CD4-positive, alpha-beta T cell treated with Interleukin-6 at 100 ng/mL for 8 hours (primary cell): ENCODE measurements around the gene CPSF6.
"Not testable (repeated sequence)": the region's sequence is repeated elsewhere in the genome, so short reads cannot be mapped to it uniquely, and the experiment has no call there.

Experiments used
- DNase-seq: peaks from one replicate; pipeline ENCODE4 v3.0.0-alpha.2; 2020; ENCODE audit warnings: mixed read lengths, low spot score

The CPSF6 gene

GRCh38 chr12:69262264-69262974 lies 23.1 kb downstream of the CPSF6 start:
- DNase-seq: no peak

- DNase-seq: no peak
These were observed 25.8 kb downstream of the CPSF6 start for GRCh38 chr12:69265205-69265604.

GRCh38 chr12:69265633-69266032 lies 26.3 kb downstream of the CPSF6 start:
- DNase-seq: not testable (repeated sequence)

- DNase-seq: no peak
These were observed 26.8 kb downstream of the CPSF6 start for GRCh38 chr12:69266036-69266635.

GRCh38 chr12:69269736-69270135 lies 30.4 kb downstream of the CPSF6 start:
- DNase-seq: no peak

- no peak for DNase-seq
These were observed 33.1 kb downstream of the CPSF6 start for GRCh38 chr12:69272511-69272910.

GRCh38 chr12:69274861-69275260 lies 35.5 kb downstream of the CPSF6 start:
- DNase-seq: no peak

GRCh38 chr12:69275471-69275891 lies 36.1 kb downstream of the CPSF6 start:
- DNase-seq: peak; percentile 3

- DNase-seq: no peak
These were observed 39.7 kb downstream of the CPSF6 start for GRCh38 chr12:69278814-69279782.

GRCh38 chr12:69284131-69284530 lies 44.8 kb downstream of the CPSF6 start:
- DNase-seq: no peak

- no peak for DNase-seq
These were observed 48.2 kb downstream of the CPSF6 start for GRCh38 chr12:69287556-69287955.

GRCh38 chr12:69290545-69291277 lies 51.3 kb downstream of the CPSF6 start:
- peak; percentile 83 for DNase-seq

- no peak for DNase-seq
These were observed 51.9 kb downstream of the CPSF6 start for GRCh38 chr12:69291278-69291593.

GRCh38 chr12:69298133-69298532 lies 58.8 kb downstream of the CPSF6 start:
- DNase-seq: no peak

GRCh38 chr12:69298947-69299346 lies 59.6 kb downstream of the CPSF6 start:
- no peak for DNase-seq

GRCh38 chr12:69304284-69304683 lies 64.9 kb downstream of the CPSF6 start:
- no peak for DNase-seq

GRCh38 chr12:69309461-69309860 lies 70.1 kb downstream of the CPSF6 start:
- no peak for DNase-seq

- no peak for DNase-seq
These were observed 73.8 kb downstream of the CPSF6 start for GRCh38 chr12:69313209-69313608.

- not testable (repeated sequence) for DNase-seq
These were observed 77.4 kb downstream of the CPSF6 start for GRCh38 chr12:69316784-69317183.

GRCh38 chr12:69317233-69317632 lies 77.9 kb downstream of the CPSF6 start:
- DNase-seq: not testable (repeated sequence)

GRCh38 chr12:69318225-69318624 lies 78.9 kb downstream of the CPSF6 start:
- DNase-seq: no peak

- no peak for DNase-seq
These were observed 82.0 kb downstream of the CPSF6 start for GRCh38 chr12:69321351-69321750.
